Measurements from ENCODE around the gene PSMC3IP.
A peak's percentile ranks its signal among the peaks of the same experiment; 100 is the strongest.

Gene PSMC3IP

DNA sequence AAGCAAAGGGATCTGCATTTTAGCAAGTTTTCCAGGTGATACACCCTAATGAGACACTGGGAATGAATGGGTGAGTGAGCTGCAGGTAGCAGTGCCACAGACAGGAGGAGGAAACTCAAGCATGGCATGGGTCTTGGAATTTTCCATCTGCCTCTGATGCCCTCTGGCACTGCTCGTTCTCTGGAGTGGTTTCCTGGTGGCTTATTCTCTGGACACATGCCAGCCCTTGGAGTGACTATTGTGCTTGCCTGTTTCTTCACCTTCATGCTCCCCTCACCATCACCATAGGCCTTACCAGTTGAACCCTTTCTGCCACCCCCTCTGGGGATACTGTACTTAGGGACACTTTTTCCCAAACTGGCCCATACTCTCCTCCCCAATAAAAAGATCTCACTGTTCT is 14.0 kb downstream of the PSMC3IP start:
- no peak overlapping the region for H3K27ac ChIP-seq (ENCODE audit: extremely low read depth, low read depth, low read length)
- CTCF ChIA-PET = interaction anchor here (0.9 to 1.1 kb wide), 3 partner anchors 12 to 434 kb away, joined by 3 read pairs; partner anchors contain the start of gene RPL27
- H3K36me3 ChIP-seq (ENCODE audit: control insufficient read depth in 2 of 2, insufficient read depth in 1 of 2, low read length in 2 of 2) = peaks cover 0 to 44% of the 10 kb centered on the region in 2 experiments; a peak in 1 of 3 replicates

DNA sequence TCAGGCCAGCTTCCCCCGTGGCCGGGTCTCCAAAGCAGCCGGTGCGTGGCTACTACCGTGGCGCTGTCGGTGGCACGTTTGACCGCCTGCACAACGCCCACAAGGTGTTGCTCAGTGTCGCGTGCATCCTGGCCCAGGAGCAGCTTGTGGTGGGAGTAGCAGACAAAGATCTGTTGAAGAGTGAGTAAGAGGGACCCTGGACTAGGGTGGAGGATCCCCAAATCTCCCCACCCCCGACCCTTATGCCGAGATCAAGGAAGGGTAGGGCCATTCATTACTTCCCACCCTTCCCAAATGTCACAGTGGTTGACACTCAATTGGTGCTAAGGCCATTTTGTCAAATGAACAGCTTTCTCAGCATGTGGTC is 14.4 kb downstream of the PSMC3IP start:
- ChIA-PET POLR2A (interaction anchor here (0.8 kb wide), 1 partner anchor 8 kb away, joined by 5 read pairs; no protein-coding TSS in a partner anchor), CTCF (interaction anchor here (0.9 to 1.1 kb wide), 3 partner anchors 9 to 15 kb away, joined by 3 read pairs; no protein-coding TSS in a partner anchor)
- peak overlapping the region; percentile 87 for H3K27ac ChIP-seq (ENCODE audit: extremely low read depth, low read depth, low read length)
- peaks cover 10% of the 10 kb centered on the region; the same call in 1 of the 2 replicates for H3K4me1 ChIP-seq (ENCODE audit: control insufficient read depth, insufficient read depth, low read length)
- no peaks in the 10 kb centered on the region for H3K9me3 ChIP-seq (ENCODE audit: control insufficient read depth, insufficient read depth, low read depth, low read length)
- peaks cover 0 to 41% of the 10 kb centered on the region in 2 experiments; a peak in 1 of 3 replicates for H3K36me3 ChIP-seq (ENCODE audit: control insufficient read depth in 2 of 2, insufficient read depth in 1 of 2, low read length in 2 of 2)
- peak overlapping the region; percentile 89 for H3K4me3 ChIP-seq (ENCODE audit: low read depth, low read length)
- TF ChIP-seq, protein P1, sequence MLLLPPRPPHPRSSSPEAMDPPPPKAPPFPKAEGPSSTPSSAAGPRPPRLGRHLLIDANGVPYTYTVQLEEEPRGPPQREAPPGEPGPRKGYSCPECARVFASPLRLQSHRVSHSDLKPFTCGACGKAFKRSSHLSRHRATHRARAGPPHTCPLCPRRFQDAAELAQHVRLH (tag by site-specific recombination; IDR thresholded peaks at IDR 0.05) = no peak
- TF ChIP-seq GLIS1 (tag by site-specific recombination; IDR thresholded peaks at IDR 0.05) (0 out of 2 replicates have a peak, but pooled peaks have one; percentile 30), ZNF558 (tag by site-specific recombination; IDR thresholded peaks at IDR 0.05) (no peak), GLI4 (tag by site-specific recombination; IDR thresholded peaks at IDR 0.05) (no peak), ZFHX2 (tag by site-specific recombination; conservative IDR thresholded peaks at IDR 0.05) (peak; percentile 86), ZNF837 (tag by site-specific recombination; IDR thresholded peaks at IDR 0.05) (no peak), ZNF394 (tag by site-specific recombination; IDR thresholded peaks at IDR 0.05; ENCODE audit: borderline replicate concordance) (peak; percentile 19; the same call in 1 of the 2 replicates), ZNF777 (tag by site-specific recombination; IDR thresholded peaks at IDR 0.05; ENCODE audit: borderline replicate concordance) (no peak; the same call in 1 of the 2 replicates), ZBTB8A (tag by site-specific recombination; IDR thresholded peaks at IDR 0.05) (no peak), FEZF1 (tag by site-specific recombination; IDR thresholded peaks at IDR 0.05) (peak; percentile 63; the same call in 1 of the 2 replicates)
- TF ChIP-seq, protein P2, sequence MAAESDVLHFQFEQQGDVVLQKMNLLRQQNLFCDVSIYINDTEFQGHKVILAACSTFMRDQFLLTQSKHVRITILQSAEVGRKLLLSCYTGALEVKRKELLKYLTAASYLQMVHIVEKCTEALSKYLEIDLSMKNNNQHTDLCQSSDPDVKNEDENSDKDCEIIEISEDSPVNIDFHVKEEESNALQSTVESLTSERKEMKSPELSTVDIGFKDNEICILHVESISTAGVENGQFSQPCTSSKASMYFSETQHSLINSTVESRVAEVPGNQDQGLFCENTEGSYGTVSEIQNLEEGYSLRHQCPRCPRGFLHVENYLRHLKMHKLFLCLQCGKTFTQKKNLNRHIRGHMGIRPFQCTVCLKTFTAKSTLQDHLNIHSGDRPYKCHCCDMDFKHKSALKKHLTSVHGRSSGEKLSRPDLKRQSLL (tag by site-specific recombination; IDR thresholded peaks at IDR 0.05) = no peak
- TF ChIP-seq, protein P3, sequence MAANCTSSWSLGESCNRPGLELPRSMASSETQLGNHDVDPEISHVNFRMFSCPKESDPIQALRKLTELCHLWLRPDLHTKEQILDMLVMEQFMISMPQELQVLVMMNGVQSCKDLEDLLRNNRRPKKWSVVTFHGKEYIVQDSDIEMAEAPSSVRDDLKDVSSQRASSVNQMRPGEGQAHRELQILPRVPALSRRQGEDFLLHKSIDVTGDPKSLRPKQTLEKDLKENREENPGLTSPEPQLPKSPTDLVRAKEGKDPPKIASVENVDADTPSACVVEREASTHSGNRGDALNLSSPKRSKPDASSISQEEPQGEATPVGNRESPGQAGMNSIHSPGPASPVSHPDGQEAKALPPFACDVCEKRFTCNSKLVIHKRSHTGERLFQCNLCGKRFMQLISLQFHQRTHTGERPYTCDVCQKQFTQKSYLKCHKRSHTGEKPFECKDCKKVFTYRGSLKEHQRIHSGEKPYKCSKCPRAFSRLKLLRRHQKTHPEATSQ (tag by site-specific recombination; IDR thresholded peaks at IDR 0.05) = no peak
- TF ChIP-seq, protein P4, sequence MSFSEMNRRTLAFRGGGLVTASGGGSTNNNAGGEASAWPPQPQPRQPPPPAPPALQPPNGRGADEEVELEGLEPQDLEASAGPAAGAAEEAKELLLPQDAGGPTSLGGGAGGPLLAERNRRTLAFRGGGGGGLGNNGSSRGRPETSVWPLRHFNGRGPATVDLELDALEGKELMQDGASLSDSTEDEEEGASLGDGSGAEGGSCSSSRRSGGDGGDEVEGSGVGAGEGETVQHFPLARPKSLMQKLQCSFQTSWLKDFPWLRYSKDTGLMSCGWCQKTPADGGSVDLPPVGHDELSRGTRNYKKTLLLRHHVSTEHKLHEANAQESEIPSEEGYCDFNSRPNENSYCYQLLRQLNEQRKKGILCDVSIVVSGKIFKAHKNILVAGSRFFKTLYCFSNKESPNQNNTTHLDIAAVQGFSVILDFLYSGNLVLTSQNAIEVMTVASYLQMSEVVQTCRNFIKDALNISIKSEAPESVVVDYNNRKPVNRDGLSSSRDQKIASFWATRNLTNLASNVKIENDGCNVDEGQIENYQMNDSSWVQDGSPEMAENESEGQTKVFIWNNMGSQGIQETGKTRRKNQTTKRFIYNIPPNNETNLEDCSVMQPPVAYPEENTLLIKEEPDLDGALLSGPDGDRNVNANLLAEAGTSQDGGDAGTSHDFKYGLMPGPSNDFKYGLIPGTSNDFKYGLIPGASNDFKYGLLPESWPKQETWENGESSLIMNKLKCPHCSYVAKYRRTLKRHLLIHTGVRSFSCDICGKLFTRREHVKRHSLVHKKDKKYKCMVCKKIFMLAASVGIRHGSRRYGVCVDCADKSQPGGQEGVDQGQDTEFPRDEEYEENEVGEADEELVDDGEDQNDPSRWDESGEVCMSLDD (tag by site-specific recombination; IDR thresholded peaks at IDR 0.05) = no peak

More for the DNA sequence above, 14.0 kb downstream of the PSMC3IP start:
- no peak overlapping the region for H3K4me3 ChIP-seq (ENCODE audit: low read depth, low read length)
- H3K9me3 ChIP-seq (ENCODE audit: control insufficient read depth, insufficient read depth, low read depth, low read length) = no peaks in the 10 kb centered on the region
- peaks cover 10% of the 10 kb centered on the region; the same call in 1 of the 2 replicates for H3K4me1 ChIP-seq (ENCODE audit: control insufficient read depth, insufficient read depth, low read length)
- POLR2A ChIA-PET = interaction anchor here (0.8 kb wide), 1 partner anchor 9 kb away, joined by 5 read pairs; no protein-coding TSS in a partner anchor
- no peak for TF ChIP-seq ZNF664 (tag by site-specific recombination; IDR thresholded peaks at IDR 0.05)
- no peak for TF ChIP-seq ZNF311 (tag by site-specific recombination; IDR thresholded peaks at IDR 0.05; ENCODE audit: borderline replicate concordance)
- TF ChIP-seq ZNF239 (tag by site-specific recombination; IDR thresholded peaks at IDR 0.05) = no peak
- TF ChIP-seq, protein P5, sequence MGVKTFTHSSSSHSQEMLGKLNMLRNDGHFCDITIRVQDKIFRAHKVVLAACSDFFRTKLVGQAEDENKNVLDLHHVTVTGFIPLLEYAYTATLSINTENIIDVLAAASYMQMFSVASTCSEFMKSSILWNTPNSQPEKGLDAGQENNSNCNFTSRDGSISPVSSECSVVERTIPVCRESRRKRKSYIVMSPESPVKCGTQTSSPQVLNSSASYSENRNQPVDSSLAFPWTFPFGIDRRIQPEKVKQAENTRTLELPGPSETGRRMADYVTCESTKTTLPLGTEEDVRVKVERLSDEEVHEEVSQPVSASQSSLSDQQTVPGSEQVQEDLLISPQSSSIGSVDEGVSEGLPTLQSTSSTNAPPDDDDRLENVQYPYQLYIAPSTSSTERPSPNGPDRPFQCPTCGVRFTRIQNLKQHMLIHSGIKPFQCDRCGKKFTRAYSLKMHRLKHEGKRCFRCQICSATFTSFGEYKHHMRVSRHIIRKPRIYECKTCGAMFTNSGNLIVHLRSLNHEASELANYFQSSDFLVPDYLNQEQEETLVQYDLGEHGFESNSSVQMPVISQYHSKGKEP (tag by site-specific recombination; IDR thresholded peaks at IDR 0.05) = no peak
- TF ChIP-seq ZNF202 (tag by site-specific recombination; IDR thresholded peaks at IDR 0.05; ENCODE audit: borderline replicate concordance) = no peak
- no peak for TF ChIP-seq ZNF837 (tag by site-specific recombination; IDR thresholded peaks at IDR 0.05)
- no peak for TF ChIP-seq HOXA7 (CRISPR knock-in tag; IDR thresholded peaks at IDR 0.05; ENCODE audit: borderline replicate concordance)
- TF ChIP-seq, protein P6, sequence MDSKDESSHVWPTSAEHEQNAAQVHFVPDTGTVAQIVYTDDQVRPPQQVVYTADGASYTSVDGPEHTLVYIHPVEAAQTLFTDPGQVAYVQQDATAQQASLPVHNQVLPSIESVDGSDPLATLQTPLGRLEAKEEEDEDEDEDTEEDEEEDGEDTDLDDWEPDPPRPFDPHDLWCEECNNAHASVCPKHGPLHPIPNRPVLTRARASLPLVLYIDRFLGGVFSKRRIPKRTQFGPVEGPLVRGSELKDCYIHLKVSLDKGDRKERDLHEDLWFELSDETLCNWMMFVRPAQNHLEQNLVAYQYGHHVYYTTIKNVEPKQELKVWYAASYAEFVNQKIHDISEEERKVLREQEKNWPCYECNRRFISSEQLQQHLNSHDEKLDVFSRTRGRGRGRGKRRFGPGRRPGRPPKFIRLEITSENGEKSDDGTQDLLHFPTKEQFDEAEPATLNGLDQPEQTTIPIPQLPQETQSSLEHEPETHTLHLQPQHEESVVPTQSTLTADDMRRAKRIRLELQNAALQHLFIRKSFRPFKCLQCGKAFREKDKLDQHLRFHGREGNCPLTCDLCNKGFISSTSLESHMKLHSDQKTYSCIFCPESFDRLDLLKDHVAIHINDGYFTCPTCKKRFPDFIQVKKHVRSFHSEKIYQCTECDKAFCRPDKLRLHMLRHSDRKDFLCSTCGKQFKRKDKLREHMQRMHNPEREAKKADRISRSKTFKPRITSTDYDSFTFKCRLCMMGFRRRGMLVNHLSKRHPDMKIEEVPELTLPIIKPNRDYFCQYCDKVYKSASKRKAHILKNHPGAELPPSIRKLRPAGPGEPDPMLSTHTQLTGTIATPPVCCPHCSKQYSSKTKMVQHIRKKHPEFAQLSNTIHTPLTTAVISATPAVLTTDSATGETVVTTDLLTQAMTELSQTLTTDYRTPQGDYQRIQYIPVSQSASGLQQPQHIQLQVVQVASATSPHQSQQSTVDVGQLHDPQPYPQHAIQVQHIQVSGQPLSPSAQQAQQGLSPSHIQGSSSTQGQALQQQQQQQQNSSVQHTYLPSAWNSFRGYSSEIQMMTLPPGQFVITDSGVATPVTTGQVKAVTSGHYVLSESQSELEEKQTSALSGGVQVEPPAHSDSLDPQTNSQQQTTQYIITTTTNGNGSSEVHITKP (tag by site-specific recombination; IDR thresholded peaks at IDR 0.05) = peak; percentile 61
- TF ChIP-seq ZBTB21 (tag by site-specific recombination; IDR thresholded peaks at IDR 0.05) = no peak
- peak; percentile 1; the same call in 1 of the 2 replicates for TF ChIP-seq GLIS1 (tag by site-specific recombination; IDR thresholded peaks at IDR 0.05)
- TF ChIP-seq, protein P7, sequence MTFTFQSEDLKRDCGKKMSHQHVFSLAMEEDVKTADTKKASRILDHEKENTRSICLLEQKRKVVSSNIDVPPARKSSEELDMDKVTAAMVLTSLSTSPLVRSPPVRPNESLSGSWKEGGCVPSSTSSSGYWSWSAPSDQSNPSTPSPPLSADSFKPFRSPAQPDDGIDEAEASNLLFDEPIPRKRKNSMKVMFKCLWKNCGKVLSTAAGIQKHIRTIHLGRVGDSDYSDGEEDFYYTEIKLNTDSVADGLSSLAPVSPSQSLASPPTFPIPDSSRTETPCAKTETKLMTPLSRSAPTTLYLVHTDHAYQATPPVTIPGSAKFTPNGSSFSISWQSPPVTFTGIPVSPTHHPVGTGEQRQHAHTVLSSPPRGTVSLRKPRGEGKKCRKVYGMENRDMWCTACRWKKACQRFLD (tag by site-specific recombination; IDR thresholded peaks at IDR 0.05) = no peak
- TF ChIP-seq ZNF335 (tag by site-specific recombination; conservative IDR thresholded peaks at IDR 0.05) = peak; percentile 87
